ENCODE results near the gene GPS1. TPM values are rescaled to one million over a fixed set of nuclear protein-coding genes. Genes with fewer than 3 reads are reported as not detected.

The GPS1 gene
- total and polyA plus RNA-seq, 2 of the 4 experiments (the other 2 are of a cell fraction) = 157 to 181 TPM

DNA sequence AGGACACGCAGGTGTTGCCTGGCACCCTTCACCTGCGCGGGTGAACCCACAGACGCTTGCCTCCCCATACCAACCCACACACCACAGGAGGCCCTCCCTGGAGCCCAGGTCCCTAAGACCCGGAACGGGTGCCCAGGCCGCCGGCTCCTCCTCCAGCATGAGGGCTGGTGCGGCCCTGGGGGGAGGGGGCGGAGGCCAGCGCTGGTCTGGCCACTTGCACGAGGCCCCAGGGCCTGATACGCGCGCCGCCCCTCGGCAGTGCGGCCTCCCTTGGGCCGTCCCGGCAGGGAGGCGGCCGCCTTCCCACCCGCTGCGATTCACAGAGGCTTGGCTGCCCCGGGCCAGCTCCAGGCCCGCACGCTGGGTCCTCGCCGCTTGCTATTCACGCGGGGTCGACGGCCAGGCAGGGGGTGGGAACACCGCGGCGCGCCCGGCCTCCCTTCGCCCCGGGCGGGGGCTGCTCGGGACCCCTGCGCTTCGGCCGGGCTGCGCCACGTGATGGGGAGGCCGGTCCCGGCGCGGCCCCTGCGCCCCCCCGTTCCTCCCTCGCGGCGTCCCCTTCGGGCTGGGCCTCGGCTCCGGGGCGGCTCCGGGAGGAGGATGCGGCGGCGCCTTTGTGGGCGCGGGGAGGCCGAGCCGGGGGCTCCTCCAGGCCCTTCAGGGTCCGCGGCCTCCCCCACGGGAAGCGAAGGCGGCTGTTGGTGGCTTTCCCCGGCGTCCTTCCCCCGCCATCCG is 45.7 kb downstream of the GPS1 start:
- Histone ChIP-seq H3K79me1 (ENCODE audit: low read depth in 1 of 2, low read length in 2 of 2) (peaks cover 0 to 56% of the 10 kb centered on the region in 2 experiments), H2AK5ac (ENCODE audit: low read depth, low read length) (peak overlapping the region; percentile 94), H3K23ac (ENCODE audit: low read depth, low read length) (peak overlapping the region; percentile 94), H3K4me1 (ENCODE audit: control insufficient read depth, insufficient read depth, low read length) (peaks cover 13% of the 10 kb centered on the region), H3K9me1 (ENCODE audit: insufficient read depth, low read length) (peaks cover 5% of the 10 kb centered on the region; the same call in 1 of the 2 replicates), H2BK120ac (ENCODE audit: low read depth, low read length) (no peak overlapping the region), H4K5ac (ENCODE audit: low read depth, low read length) (no peak overlapping the region), H4K20me1 (ENCODE audit: insufficient read depth, low read length) (peaks cover 31% of the 10 kb centered on the region), H3K9ac (ENCODE audit: low read depth, low read length) (peak overlapping the region; percentile 87), H3K27ac (ENCODE audit: insufficient read depth, low read length) (peak overlapping the region; percentile 74), H4K8ac (ENCODE audit: low read depth in 2 of 2, low read length in 2 of 2) (peak overlapping the region; percentile 16 to 56; a peak in 1 of 4 replicates), H3K9me3 (ENCODE audit: control insufficient read depth, insufficient read depth, low read length) (no peaks in the 10 kb centered on the region), H3K36me3 (ENCODE audit: control insufficient read depth, insufficient read depth, low read length) (peaks cover 29% of the 10 kb centered on the region), H3K14ac (replicated peaks; ENCODE audit: low read depth, low read length) (peak overlapping the region; percentile 96), H2BK5ac (ENCODE audit: low read depth, low read length, poor library complexity, severe bottlenecking) (peak overlapping the region; percentile 57), H3K27me3 (ENCODE audit: control insufficient read depth, insufficient read depth, low read length) (no peaks in the 10 kb centered on the region), H3K4ac (ENCODE audit: low read depth, low read length) (peak overlapping the region; percentile 89), H2BK15ac (ENCODE audit: low read depth, low read length) (no peak overlapping the region), H3K4me3 (ENCODE audit: insufficient read depth, low read depth, low read length) (peak overlapping the region; percentile 54), H2AK9ac (replicated peaks; ENCODE audit: low read depth, low read length, poor library complexity) (peak overlapping the region; percentile 98), H3K4me2 (ENCODE audit: low read depth, low read length) (peak overlapping the region; percentile 83), H2AFZ (replicated peaks; ENCODE audit: low read length, poor library complexity) (peak overlapping the region; percentile 88), H3K18ac (ENCODE audit: low read depth, low read length) (no peak overlapping the region; the same call in 1 of the 2 replicates), H3K56ac (ENCODE audit: extremely low read depth, insufficient read depth, low read length) (peak overlapping the region; percentile 41; the same call in 1 of the 2 replicates), H4K91ac (ENCODE audit: insufficient read depth, low read depth, low read length) (peak overlapping the region; percentile 62; the same call in 1 of the 2 replicates), H2BK20ac (ENCODE audit: low read depth, low read length) (0 out of 2 replicates have a peak overlapping the region, but pooled peaks have one; percentile 10)
- POLR2A ChIA-PET (ENCODE audit: unreplicated experiment) = interaction anchor here (0.6 to 1.5 kb wide), 2 partner anchors 60 to 242 kb away, joined by 3 to 4 read pairs; partner anchors contain the start of gene DCXR
- peak; percentile 64 for DNase-seq
- WGBS, 2 experiments (ENCODE audit: extremely low coverage in 2 of 2, insufficient read length in 1 of 2) = 2% methylated on average over 39 of the region's 77 CpGs; no CpG with 5 or more reads in 1 of the 2 experiments
- CTCF ChIA-PET = no interaction called here
- BruUV-seq (replicated peaks) = no TSS peak
- dilution Hi-C loops (cut with HindIII; ENCODE audit: low sequenced_read_pairs, unreplicated experiment) (no loop called here), intact Hi-C loops (cut with micrococcal nuclease) (no loop called here), in situ Hi-C loops (cut with MboI; ENCODE audit: low sequenced_read_pairs) (no loop called here)
- ATAC-seq (ENCODE audit: low read depth) = peak; percentile 38
- TF ChIP-seq, protein P1, sequence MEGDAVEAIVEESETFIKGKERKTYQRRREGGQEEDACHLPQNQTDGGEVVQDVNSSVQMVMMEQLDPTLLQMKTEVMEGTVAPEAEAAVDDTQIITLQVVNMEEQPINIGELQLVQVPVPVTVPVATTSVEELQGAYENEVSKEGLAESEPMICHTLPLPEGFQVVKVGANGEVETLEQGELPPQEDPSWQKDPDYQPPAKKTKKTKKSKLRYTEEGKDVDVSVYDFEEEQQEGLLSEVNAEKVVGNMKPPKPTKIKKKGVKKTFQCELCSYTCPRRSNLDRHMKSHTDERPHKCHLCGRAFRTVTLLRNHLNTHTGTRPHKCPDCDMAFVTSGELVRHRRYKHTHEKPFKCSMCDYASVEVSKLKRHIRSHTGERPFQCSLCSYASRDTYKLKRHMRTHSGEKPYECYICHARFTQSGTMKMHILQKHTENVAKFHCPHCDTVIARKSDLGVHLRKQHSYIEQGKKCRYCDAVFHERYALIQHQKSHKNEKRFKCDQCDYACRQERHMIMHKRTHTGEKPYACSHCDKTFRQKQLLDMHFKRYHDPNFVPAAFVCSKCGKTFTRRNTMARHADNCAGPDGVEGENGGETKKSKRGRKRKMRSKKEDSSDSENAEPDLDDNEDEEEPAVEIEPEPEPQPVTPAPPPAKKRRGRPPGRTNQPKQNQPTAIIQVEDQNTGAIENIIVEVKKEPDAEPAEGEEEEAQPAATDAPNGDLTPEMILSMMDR (conservative IDR thresholded peaks at IDR 0.05; ENCODE audit: low read depth, low read length) = no peak
- no peak for TF ChIP-seq MAFK (IDR thresholded peaks at IDR 0.05; ENCODE audit: low read depth, low read length)
- peak; percentile 28; the same call in 1 of the 2 replicates for TF ChIP-seq MAZ (IDR thresholded peaks at IDR 0.05; ENCODE audit: borderline replicate concordance, low read depth, low read length)
- TF ChIP-seq CEBPB (IDR thresholded peaks at IDR 0.05; ENCODE audit: low read depth, low read length) = no peak
- TF ChIP-seq BHLHE40 (IDR thresholded peaks at IDR 0.05; ENCODE audit: low read depth, low read length) = peak; percentile 12; the same call in 1 of the 2 replicates
- TF ChIP-seq RCOR1 (IDR thresholded peaks at IDR 0.05; ENCODE audit: insufficient replicate concordance, low read length) = no peak
- TF ChIP-seq, protein P2, sequence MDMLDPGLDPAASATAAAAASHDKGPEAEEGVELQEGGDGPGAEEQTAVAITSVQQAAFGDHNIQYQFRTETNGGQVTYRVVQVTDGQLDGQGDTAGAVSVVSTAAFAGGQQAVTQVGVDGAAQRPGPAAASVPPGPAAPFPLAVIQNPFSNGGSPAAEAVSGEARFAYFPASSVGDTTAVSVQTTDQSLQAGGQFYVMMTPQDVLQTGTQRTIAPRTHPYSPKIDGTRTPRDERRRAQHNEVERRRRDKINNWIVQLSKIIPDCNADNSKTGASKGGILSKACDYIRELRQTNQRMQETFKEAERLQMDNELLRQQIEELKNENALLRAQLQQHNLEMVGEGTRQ (IDR thresholded peaks at IDR 0.05; ENCODE audit: low read depth, low read length) = peak; percentile 60
- TF ChIP-seq RFX5 (IDR thresholded peaks at IDR 0.05; ENCODE audit: low read depth, low read length) = no peak
- peak; percentile 88 for TF ChIP-seq MXI1 (IDR thresholded peaks at IDR 0.05; ENCODE audit: borderline replicate concordance, low read depth, low read length)
- peak; percentile 23; the same call in 1 of the 2 replicates for TF ChIP-seq POLR2A (IDR thresholded peaks at IDR 0.05; ENCODE audit: low read depth, low read length)
- no peak for TF ChIP-seq RAD21 (IDR thresholded peaks at IDR 0.05; ENCODE audit: low read length)

Measured in IMR-90 (cell line).